RWPE2 (cell line): ENCODE measurements around the gene TIA1.
"Not testable (repeated sequence)": the region's sequence is repeated elsewhere in the genome, so short reads cannot be mapped to it uniquely, and the experiment has no call there.

ENCODE experiments used
- ATAC-seq: fragments of 200-7000 bp; cut with Tn5 transposase; 3 replicates; pipeline ENCODE4 v1.9.1; 2021; ENCODE audit warnings: low read depth
- DNase-seq: peaks from one replicate; pipeline ENCODE4 v3.0.0-alpha.2; 2020; ENCODE audit warnings: low spot score
- H3K27ac ChIP-seq: fragments of 450-650 bp; 2 replicates; pipeline ENCODE4 v1.5.1; 2017; ENCODE audit warnings: mild to moderate bottlenecking; ENCODE audit not compliant: poor library complexity, severe bottlenecking
- H3K27me3 ChIP-seq: fragments of 250-450 bp; sonication (Bioruptor Pico); 2 replicates; pipeline ENCODE4 v1.5.1; 2021; ENCODE audit warnings: mild to moderate bottlenecking, moderate library complexity; ENCODE audit not compliant: insufficient read depth, poor library complexity, severe bottlenecking
- H3K36me3 ChIP-seq: fragments of 250-450 bp; sonication (Bioruptor Pico); 2 replicates; pipeline ENCODE4 v1.5.1; 2020; ENCODE audit warnings: low read depth, mild to moderate bottlenecking, moderate library complexity
- H3K4me1 ChIP-seq: fragments of 250-450 bp; sonication (Bioruptor Pico); 2 replicates; pipeline ENCODE4 v1.5.1; 2021; ENCODE audit warnings: mild to moderate bottlenecking, moderate library complexity; ENCODE audit not compliant: insufficient read depth, poor library complexity, severe bottlenecking
- H3K4me3 ChIP-seq: fragments of 250-450 bp; sonication (Bioruptor Pico); 2 replicates; pipeline ENCODE4 v1.5.1; 2021; ENCODE audit warnings: mild to moderate bottlenecking, moderate library complexity; ENCODE audit not compliant: severe bottlenecking
- H3K9me3 ChIP-seq: fragments of 250-450 bp; sonication (Bioruptor Pico); 2 replicates; pipeline ENCODE4 v1.5.1; 2021; ENCODE audit warnings: mild to moderate bottlenecking, moderate library complexity; ENCODE audit not compliant: severe bottlenecking
- CTCF ChIP-seq: fragments of 450-650 bp; IDR thresholded peaks from one replicate; pipeline ENCODE4 v1.5.1; 2017; ENCODE audit warnings: mild to moderate bottlenecking, moderate library complexity; ENCODE audit not compliant: poor library complexity, severe bottlenecking

Gene TIA1, protein sequence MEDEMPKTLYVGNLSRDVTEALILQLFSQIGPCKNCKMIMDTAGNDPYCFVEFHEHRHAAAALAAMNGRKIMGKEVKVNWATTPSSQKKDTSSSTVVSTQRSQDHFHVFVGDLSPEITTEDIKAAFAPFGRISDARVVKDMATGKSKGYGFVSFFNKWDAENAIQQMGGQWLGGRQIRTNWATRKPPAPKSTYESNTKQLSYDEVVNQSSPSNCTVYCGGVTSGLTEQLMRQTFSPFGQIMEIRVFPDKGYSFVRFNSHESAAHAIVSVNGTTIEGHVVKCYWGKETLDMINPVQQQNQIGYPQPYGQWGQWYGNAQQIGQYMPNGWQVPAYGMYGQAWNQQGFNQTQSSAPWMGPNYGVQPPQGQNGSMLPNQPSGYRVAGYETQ

DNA sequence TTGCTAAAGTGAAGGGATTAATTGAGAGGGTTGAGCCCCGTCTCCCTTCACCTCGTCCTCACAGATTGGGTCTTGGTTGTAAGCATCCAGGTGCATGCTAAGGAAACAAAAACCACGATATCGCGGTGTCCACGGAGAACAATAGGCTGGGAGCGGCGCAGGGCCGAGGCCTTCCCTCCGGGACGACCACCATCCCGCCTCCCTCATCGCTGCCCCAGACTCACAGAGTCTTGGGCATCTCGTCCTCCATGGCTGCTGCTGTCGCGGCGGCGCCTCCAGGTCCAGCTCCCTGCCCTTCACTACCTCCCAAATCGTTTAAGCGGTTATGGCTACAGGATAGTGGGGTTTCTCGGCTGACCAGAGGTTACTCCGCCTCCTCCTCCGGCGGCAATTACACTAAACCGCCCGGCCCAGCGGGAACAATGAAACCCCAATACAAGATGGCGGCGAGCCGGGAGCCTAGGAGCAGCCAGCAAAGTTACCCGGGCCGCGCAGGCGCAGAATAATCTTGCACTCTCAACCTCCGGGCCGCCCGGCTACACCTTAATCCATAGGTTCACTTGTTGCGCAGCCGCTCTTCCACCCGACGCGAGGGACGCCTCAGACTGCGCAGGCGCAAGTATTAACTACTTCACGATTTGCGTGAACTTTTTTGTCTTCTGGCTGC lies at the start of gene TIA1:
Gene TIA1, minus strand, starts transcription at position 448 of the 667 bp plus-strand sequence. Its CDS starts 198 bp downstream, at position 250.
- TF ChIP-seq CTCF, result no peak
- DNase-seq (peak; percentile 97), ATAC-seq (peak; percentile 95)
- H3K9me3 ChIP-seq, result no peaks in the 10 kb centered on the region
- H3K4me3 ChIP-seq, result peak within 1 kb of the TSS; percentile 90
- no peaks in the 10 kb centered on the region for H3K27me3 ChIP-seq
- peaks cover 7% of the 10 kb centered on the region for H3K4me1 ChIP-seq
- H3K36me3 ChIP-seq, result peaks cover 14% of the 10 kb centered on the region; the same call in 1 of the 2 replicates
- peak within 1 kb of the TSS; percentile 89 for H3K27ac ChIP-seq

GRCh38 chr2:70297828-70298227 lies 49.4 kb upstream of the TIA1 start:
- H3K9me3 ChIP-seq, ATAC-seq, H3K27ac ChIP-seq, H3K4me1 ChIP-seq, H3K27me3 ChIP-seq, DNase-seq, H3K4me3 ChIP-seq: not testable (repeated sequence)
- peaks cover 29% of the 10 kb centered on the region for H3K36me3 ChIP-seq

DNA sequence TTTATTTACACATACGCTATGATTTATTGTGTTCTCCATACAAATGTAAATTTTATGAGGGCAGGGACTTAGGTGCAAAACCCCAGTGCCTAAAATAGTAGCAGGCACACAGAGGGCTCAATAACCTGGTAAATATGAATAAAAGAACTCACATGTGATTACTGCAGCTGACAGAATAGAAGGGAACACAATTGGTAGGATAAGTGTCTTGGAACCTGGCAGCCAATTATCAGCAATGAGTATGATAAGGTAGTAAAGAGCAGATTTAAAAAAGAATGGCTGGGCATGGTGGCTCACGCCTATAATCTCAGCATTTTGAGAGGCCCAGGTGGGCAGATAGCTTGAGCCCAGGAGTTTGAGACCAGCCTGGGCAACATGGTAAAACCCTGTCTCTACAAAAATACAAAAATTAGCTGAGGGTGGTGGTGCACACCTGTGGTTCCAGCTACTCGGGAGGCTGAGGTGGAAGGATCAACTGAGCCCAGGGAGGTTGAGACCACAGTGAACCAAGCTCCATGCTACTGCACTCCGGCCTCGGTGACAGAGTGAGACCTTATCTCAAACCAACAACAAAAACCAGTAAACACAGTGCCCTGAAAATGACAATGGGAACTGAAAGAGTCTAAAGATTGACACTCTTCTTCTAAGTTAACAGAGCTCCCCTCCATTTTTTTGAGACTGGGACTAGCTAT lies 35.2 kb upstream of the TIA1 start:
- Histone ChIP-seq H3K36me3 (peaks cover 88% of the 10 kb centered on the region), H3K27me3 (no peaks in the 10 kb centered on the region), H3K4me3 (no peak overlapping the region), H3K9me3 (no peaks in the 10 kb centered on the region), H3K4me1 (no peaks in the 10 kb centered on the region), H3K27ac (no peak overlapping the region)
- DNase-seq (no peak), ATAC-seq (no peak)
- no peak for TF ChIP-seq CTCF

DNA sequence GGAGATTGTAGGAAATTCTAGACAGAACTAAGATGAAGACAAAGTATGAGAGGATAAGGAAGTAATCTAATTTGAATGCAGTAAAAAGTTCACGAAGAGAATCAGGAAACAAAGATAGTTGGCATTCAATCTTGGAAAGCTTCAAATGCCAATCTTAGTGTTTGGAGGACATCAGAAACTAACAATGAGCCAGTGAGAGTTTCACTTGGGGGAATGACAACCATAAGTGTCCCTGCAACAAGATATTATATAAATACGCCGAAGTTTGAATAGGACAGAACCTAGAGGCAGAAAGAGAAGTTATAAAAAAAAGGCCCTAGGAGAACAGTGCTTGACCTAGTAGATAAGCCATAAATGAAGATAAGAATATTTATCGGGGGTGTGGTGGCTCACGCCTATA lies 34.0 kb upstream of the TIA1 start:
- no peak for TF ChIP-seq CTCF
- Histone ChIP-seq H3K4me1 (no peaks in the 10 kb centered on the region), H3K27ac (no peak overlapping the region), H3K27me3 (no peaks in the 10 kb centered on the region), H3K36me3 (peaks cover 87% of the 10 kb centered on the region), H3K4me3 (no peak overlapping the region), H3K9me3 (no peaks in the 10 kb centered on the region)
- no peak for DNase-seq
- ATAC-seq, result no peak

DNA sequence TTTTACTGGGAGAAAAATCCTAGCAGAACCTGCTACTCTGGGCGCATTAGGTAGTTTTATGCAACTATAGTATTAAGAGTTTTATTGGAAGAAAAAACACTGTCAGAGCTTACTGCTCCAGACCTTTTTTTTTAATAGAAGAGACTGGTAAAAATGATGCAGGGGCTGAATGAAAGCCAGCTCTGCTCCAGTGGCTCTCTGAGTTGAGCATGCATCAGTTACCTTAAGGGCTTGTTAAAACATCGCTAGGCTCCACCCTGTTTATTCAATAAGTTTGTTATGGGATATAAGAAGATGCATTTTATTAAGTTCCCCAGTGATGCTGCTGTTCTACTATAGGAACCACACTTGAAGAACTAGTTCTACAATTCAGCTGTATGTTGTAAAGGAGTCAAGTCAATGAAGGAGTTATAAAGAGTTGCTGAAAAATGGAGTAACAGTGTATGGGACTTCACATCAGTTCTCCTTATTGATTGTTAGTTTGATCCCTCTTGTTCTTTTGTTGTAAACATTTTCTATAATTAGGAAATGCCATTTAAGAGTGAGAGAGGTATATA lies 31.9 kb upstream of the TIA1 start:
- H3K36me3 ChIP-seq, result peaks cover 84% of the 10 kb centered on the region
- no peaks in the 10 kb centered on the region for H3K4me1 ChIP-seq
- no peak for TF ChIP-seq CTCF
- ATAC-seq (no peak), DNase-seq (no peak)
- H3K27me3 ChIP-seq, result no peaks in the 10 kb centered on the region
- no peaks in the 10 kb centered on the region for H3K9me3 ChIP-seq
- no peak overlapping the region for H3K4me3 ChIP-seq
- no peak overlapping the region for H3K27ac ChIP-seq
